ENCODE results near the gene NTNG1. TPM values are rescaled to one million over a fixed set of nuclear protein-coding genes. Genes with fewer than 3 reads are reported as not detected.
A peak's percentile ranks its signal among the peaks of the same experiment; 100 is the strongest.

Gene NTNG1
- total RNA-seq, 5 donors from 2014 or later (not counting 1 experiment from before 2014, with no cell fraction given), result 0.13 TPM; not detected in 4

DNA sequence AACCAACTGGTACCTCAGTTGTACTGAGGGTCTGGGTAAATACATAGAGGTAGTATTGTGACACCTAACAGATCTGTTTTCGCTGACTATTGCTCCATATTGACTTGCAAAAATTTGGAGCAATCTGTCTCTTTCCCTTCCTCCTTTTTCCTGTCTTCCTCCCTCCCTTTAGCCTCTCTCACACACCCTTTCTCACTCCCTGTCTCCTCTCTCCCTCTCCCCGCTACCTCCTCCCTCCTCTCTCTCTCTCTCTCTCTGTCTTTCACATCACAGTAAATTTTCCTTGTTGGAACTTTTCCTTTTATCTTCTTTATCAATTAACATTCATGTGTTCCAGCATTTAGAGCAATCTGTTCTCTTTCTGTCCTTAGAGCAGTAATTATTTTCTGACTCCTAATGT is 278.2 kb downstream of the NTNG1 start:
- CTCF ChIA-PET, result no interaction called here
- Mint-ChIP-seq H3K9me3 (no peaks in the 10 kb centered on the region), H3K36me3 (no peaks in the 10 kb centered on the region), H3K4me1 (no peaks in the 10 kb centered on the region), H3K27me3 (peaks cover 0 to 11% of the 10 kb centered on the region in 2 donors), H3K4me3 (no peak overlapping the region), H3K27ac (no peak overlapping the region)
- no peaks in the 10 kb centered on the region for H3K9me3 ChIP-seq
- DNase-seq, result no peak
- H3K4me1 ChIP-seq (ENCODE audit: control insufficient read depth in 1 of 2, extremely low read depth in 1 of 2, insufficient read depth in 2 of 2, low read length in 2 of 2), result no peaks in the 10 kb centered on the region
- POLR2A ChIA-PET, result no interaction called here
- no peaks in the 10 kb centered on the region for H3K27me3 ChIP-seq (replicated peaks in 1 of 2; ENCODE audit: control insufficient read depth in 2 of 2, extremely low read depth in 1 of 2, insufficient read depth in 2 of 2, low read length in 1 of 2)
- H3K36me3 ChIP-seq (ENCODE audit: control insufficient read depth in 2 of 2, extremely low read depth in 1 of 2, insufficient read depth in 1 of 2, low read length in 1 of 2), result no peaks in the 10 kb centered on the region
- no peak overlapping the region for H3K27ac ChIP-seq (ENCODE audit: low read length)
- ATAC-seq (replicated peaks in 1 of 4), result no peak
- 71% methylated on average over 2 of the region's 2 CpGs for WGBS (ENCODE audit: insufficient coverage)
- no peak overlapping the region for H3K4me3 ChIP-seq (ENCODE audit: control insufficient read depth in 1 of 2, extremely low read depth in 1 of 2, low read length in 1 of 2)

DNA sequence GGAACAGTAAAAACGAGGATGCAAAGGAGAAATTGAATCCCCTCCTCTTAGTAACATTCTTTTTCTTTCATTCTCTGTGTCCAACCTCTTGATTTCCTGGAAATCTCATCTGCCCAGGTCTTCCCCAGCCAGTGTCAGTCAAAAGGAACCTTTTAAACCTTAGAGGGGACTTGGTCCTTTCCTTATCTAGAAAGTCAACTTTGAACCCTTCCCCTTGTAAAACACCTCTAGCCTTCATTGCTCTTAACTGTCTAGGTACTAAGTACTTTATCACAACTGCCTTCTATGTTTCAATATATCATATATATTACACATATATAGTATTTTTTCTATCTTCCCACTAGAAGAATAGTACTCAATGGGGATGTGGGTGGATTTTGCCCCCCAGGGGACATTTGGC is 282.1 kb downstream of the NTNG1 start:
- ChIA-PET CTCF (no interaction called here), POLR2A (no interaction called here)
- H3K27ac Mint-ChIP-seq, result no peak overlapping the region
- ATAC-seq (replicated peaks in 1 of 4) (no peak), DNase-seq (no peak)
- H3K36me3 Mint-ChIP-seq, result no peaks in the 10 kb centered on the region
- H3K4me1 Mint-ChIP-seq, result no peaks in the 10 kb centered on the region
- Histone ChIP-seq H3K36me3 (ENCODE audit: control insufficient read depth in 2 of 2, extremely low read depth in 1 of 2, insufficient read depth in 1 of 2, low read length in 1 of 2) (no peaks in the 10 kb centered on the region), H3K27ac (ENCODE audit: low read length) (no peak overlapping the region), H3K9me3 (no peaks in the 10 kb centered on the region), H3K27me3 (replicated peaks in 1 of 2; ENCODE audit: control insufficient read depth in 2 of 2, extremely low read depth in 1 of 2, insufficient read depth in 2 of 2, low read length in 1 of 2) (no peaks in the 10 kb centered on the region), H3K4me1 (ENCODE audit: control insufficient read depth in 1 of 2, extremely low read depth in 1 of 2, insufficient read depth in 2 of 2, low read length in 2 of 2) (no peaks in the 10 kb centered on the region), H3K4me3 (ENCODE audit: control insufficient read depth in 1 of 2, extremely low read depth in 1 of 2, low read length in 1 of 2) (no peak overlapping the region)
- no peaks in the 10 kb centered on the region for H3K9me3 Mint-ChIP-seq
- peaks cover 0 to 13% of the 10 kb centered on the region in 2 donors for H3K27me3 Mint-ChIP-seq
- no CpG with 5 or more reads among the region's 1 CpG for WGBS (ENCODE audit: insufficient coverage)
- no peak overlapping the region for H3K4me3 Mint-ChIP-seq

DNA sequence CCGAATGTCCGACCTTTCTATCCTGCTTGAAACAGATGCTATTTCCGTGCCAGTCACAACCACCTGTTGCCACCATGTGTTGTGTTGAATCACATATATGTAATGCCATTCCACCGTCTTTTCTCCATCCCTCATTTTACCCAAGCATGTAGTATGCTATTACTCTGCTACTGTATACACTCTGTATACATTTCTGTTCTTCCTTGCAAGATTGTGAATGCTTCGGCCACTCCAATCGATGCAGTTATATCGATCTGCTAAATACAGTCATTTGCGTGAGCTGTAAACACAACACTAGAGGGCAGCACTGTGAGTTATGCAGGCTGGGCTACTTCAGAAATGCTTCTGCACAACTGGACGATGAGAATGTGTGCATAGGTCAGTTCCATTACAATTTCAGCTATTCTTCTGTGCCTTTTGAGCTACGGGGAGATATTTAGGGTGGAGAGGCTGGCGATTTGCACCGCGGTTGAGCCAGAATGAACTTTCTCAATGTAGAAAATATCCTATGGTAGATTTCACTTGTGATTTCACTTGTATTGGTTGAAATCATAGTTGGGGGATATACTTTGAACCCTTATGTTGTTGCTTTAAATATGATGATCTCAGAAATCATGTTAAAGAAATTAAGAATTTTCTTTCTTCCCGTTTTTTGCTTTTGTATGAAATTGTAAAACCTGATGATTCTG is 289.8 kb downstream of the NTNG1 start:
- DNase-seq (peak in 2 of 35 experiments; percentile 1 to 12), ATAC-seq (replicated peaks in 1 of 4) (no peak)
- Mint-ChIP-seq H3K27me3 (peaks cover 8 to 14% of the 10 kb centered on the region in 2 donors), H3K9me3 (no peaks in the 10 kb centered on the region), H3K4me3 (no peak overlapping the region), H3K4me1 (no peaks in the 10 kb centered on the region), H3K27ac (no peak overlapping the region), H3K36me3 (no peaks in the 10 kb centered on the region)
- CTCF ChIA-PET, result no interaction called here
- no peak overlapping the region for H3K27ac ChIP-seq (ENCODE audit: low read length)
- POLR2A ChIA-PET, result no interaction called here
- no peaks in the 10 kb centered on the region for H3K36me3 ChIP-seq (ENCODE audit: control insufficient read depth in 2 of 2, extremely low read depth in 1 of 2, insufficient read depth in 1 of 2, low read length in 1 of 2)
- H3K9me3 ChIP-seq, result no peaks in the 10 kb centered on the region
- no peaks in the 10 kb centered on the region for H3K4me1 ChIP-seq (ENCODE audit: control insufficient read depth in 1 of 2, extremely low read depth in 1 of 2, insufficient read depth in 2 of 2, low read length in 2 of 2)
- H3K27me3 ChIP-seq (replicated peaks in 1 of 2; ENCODE audit: control insufficient read depth in 2 of 2, extremely low read depth in 1 of 2, insufficient read depth in 2 of 2, low read length in 1 of 2), result no peaks in the 10 kb centered on the region
- no peak overlapping the region for H3K4me3 ChIP-seq (ENCODE audit: control insufficient read depth in 1 of 2, extremely low read depth in 1 of 2, low read length in 1 of 2)
- WGBS (ENCODE audit: insufficient coverage), result 55% methylated on average over 4 of the region's 14 CpGs

DNA sequence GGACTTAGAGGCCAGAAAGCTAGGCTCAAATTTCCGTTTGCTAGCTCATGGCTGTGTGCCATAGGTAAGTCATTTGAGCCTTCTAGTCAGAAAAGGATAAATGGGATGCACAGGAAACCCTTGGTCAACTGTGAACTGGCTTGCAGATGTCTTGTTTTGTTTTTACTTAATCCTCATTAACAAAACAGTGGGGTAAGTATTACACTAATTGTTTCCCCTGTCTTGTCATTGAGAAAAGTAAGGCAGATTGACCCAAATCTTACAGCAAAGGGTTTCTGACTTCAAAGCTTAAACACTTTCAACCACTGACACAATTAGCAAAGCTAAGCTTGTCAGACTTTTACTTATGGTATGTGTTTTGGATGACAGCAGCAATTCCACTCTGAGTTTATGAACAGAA is 291.3 kb downstream of the NTNG1 start:
- Histone ChIP-seq H3K4me1 (ENCODE audit: control insufficient read depth in 1 of 2, extremely low read depth in 1 of 2, insufficient read depth in 2 of 2, low read length in 2 of 2) (no peaks in the 10 kb centered on the region), H3K4me3 (ENCODE audit: control insufficient read depth in 1 of 2, extremely low read depth in 1 of 2, low read length in 1 of 2) (no peak overlapping the region), H3K9me3 (no peaks in the 10 kb centered on the region), H3K36me3 (ENCODE audit: control insufficient read depth in 2 of 2, extremely low read depth in 1 of 2, insufficient read depth in 1 of 2, low read length in 1 of 2) (no peaks in the 10 kb centered on the region), H3K27me3 (replicated peaks in 1 of 2; ENCODE audit: control insufficient read depth in 2 of 2, extremely low read depth in 1 of 2, insufficient read depth in 2 of 2, low read length in 1 of 2) (peaks cover 0 to 3% of the 10 kb centered on the region in 2 experiments), H3K27ac (ENCODE audit: low read length) (no peak overlapping the region)
- POLR2A ChIA-PET, result no interaction called here
- ATAC-seq (replicated peaks in 1 of 4) (no peak), DNase-seq (no peak)
- no CpG with 5 or more reads among the region's 1 CpG for WGBS (ENCODE audit: insufficient coverage)
- no peaks in the 10 kb centered on the region for H3K4me1 Mint-ChIP-seq
- CTCF ChIA-PET, result no interaction called here
- H3K36me3 Mint-ChIP-seq, result no peaks in the 10 kb centered on the region
- no peak overlapping the region for H3K27ac Mint-ChIP-seq
- no peak overlapping the region for H3K4me3 Mint-ChIP-seq
- H3K27me3 Mint-ChIP-seq, result peaks cover 8 to 11% of the 10 kb centered on the region in 2 donors
- H3K9me3 Mint-ChIP-seq, result no peaks in the 10 kb centered on the region

DNA sequence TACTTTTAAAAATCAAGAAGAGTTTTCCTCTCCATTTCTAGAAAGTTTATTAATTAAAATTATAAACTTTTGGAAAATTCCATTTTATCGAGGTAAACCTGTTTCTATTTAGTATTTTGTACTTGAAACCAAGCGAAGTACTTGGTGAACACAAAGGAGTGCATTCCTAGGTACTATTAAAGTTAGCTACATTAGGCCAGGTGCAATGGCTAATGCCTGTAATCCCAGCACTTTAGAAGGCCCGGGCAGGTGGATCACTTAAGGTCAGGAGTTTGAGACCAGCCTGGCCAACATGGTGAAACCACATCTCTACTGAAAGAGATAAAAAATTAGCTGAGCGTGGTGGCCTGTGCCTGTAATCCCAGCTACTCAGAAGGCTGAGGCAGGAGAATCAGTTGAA is 292.2 kb downstream of the NTNG1 start:
- H3K27me3 ChIP-seq (replicated peaks in 1 of 2; ENCODE audit: control insufficient read depth in 2 of 2, extremely low read depth in 1 of 2, insufficient read depth in 2 of 2, low read length in 1 of 2), result peaks cover 0 to 3% of the 10 kb centered on the region in 2 experiments
- Mint-ChIP-seq H3K27ac (no peak overlapping the region), H3K27me3 (peaks cover 7 to 11% of the 10 kb centered on the region in 2 donors), H3K36me3 (no peaks in the 10 kb centered on the region), H3K4me3 (no peak overlapping the region), H3K4me1 (no peaks in the 10 kb centered on the region), H3K9me3 (no peaks in the 10 kb centered on the region)
- H3K27ac ChIP-seq (ENCODE audit: low read length), result no peak overlapping the region
- POLR2A ChIA-PET, result no interaction called here
- 90% methylated on average over 4 of the region's 4 CpGs for WGBS (ENCODE audit: insufficient coverage)
- CTCF ChIA-PET, result no interaction called here
- DNase-seq (no peak), ATAC-seq (replicated peaks in 1 of 4) (no peak)
- no peaks in the 10 kb centered on the region for H3K4me1 ChIP-seq (ENCODE audit: control insufficient read depth in 1 of 2, extremely low read depth in 1 of 2, insufficient read depth in 2 of 2, low read length in 2 of 2)
- no peak overlapping the region for H3K4me3 ChIP-seq (ENCODE audit: control insufficient read depth in 1 of 2, extremely low read depth in 1 of 2, low read length in 1 of 2)
- H3K36me3 ChIP-seq (ENCODE audit: control insufficient read depth in 2 of 2, extremely low read depth in 1 of 2, insufficient read depth in 1 of 2, low read length in 1 of 2), result no peaks in the 10 kb centered on the region
- no peaks in the 10 kb centered on the region for H3K9me3 ChIP-seq

DNA sequence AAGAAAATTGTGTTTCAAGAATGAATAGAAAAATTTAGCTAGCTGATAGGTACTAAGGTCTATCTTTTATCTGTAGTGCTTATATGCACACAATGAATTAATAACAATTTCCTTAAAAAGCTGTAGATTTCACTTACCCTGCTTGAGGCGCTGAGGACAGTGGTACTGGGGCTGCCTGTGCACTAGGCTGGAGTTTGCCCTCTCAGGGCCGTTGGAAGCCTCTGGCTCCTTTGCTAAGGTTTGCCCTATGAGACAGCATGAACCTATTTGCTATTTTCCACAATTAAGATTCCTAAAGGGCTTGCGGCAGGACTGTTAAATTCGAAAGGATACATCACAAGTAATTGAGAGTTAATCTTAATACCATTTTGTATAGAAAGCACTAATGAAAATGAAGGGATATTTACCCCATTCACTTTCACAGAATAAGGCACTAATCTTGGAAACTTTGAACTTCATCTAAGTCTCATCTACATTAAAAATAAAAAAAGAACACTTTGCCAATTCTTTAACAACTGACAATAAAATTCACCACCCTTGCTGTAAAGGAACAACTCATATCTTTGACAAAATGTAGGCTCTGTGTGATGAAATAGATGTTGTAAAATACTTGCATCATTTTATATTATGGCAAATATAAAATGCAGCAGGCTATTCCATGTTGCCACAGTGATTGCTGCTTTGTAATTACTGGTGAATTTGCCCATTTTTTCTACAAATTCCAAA is 293.0 kb downstream of the NTNG1 start:
- H3K4me1 ChIP-seq (ENCODE audit: control insufficient read depth in 1 of 2, extremely low read depth in 1 of 2, insufficient read depth in 2 of 2, low read length in 2 of 2), result no peaks in the 10 kb centered on the region
- no peak overlapping the region for H3K4me3 Mint-ChIP-seq

More for the DNA sequence above, 293.0 kb downstream of the NTNG1 start:
- no peak overlapping the region for H3K4me3 ChIP-seq (ENCODE audit: control insufficient read depth in 1 of 2, extremely low read depth in 1 of 2, low read length in 1 of 2)
- H3K27me3 ChIP-seq (replicated peaks in 1 of 2; ENCODE audit: control insufficient read depth in 2 of 2, extremely low read depth in 1 of 2, insufficient read depth in 2 of 2, low read length in 1 of 2), result peaks cover 0 to 3% of the 10 kb centered on the region in 2 experiments
- ChIA-PET POLR2A (no interaction called here), CTCF (no interaction called here)
- Mint-ChIP-seq H3K27me3 (peaks cover 5 to 10% of the 10 kb centered on the region in 2 donors), H3K9me3 (no peaks in the 10 kb centered on the region), H3K4me1 (no peaks in the 10 kb centered on the region), H3K36me3 (no peaks in the 10 kb centered on the region), H3K27ac (no peak overlapping the region)
- DNase-seq (no peak), ATAC-seq (replicated peaks in 1 of 4) (no peak)
- WGBS (ENCODE audit: insufficient coverage), result no CpG with 5 or more reads among the region's 4 CpGs
- no peaks in the 10 kb centered on the region for H3K9me3 ChIP-seq
- H3K27ac ChIP-seq (ENCODE audit: low read length), result no peak overlapping the region
- no peaks in the 10 kb centered on the region for H3K36me3 ChIP-seq (ENCODE audit: control insufficient read depth in 2 of 2, extremely low read depth in 1 of 2, insufficient read depth in 1 of 2, low read length in 1 of 2)
